ENCODE measurements around the gene MMUT.

- TF ChIP-seq CTCF (IDR thresholded peaks at IDR 0.05) (no peak), POLR2A (IDR thresholded peaks at IDR 0.05) (no peak)
These were observed 52.5 kb downstream of the MMUT start for GRCh38 chr6:49410564-49410963.
